HG03457 (cell line): ENCODE data around the gene ALG13.
"Not testable (repeated sequence)": the region's sequence is repeated elsewhere in the genome, so short reads cannot be mapped to it uniquely, and the experiment has no call there.

Experiments used
- ATAC-seq: cut with Tn5 transposase; IDR thresholded peaks from one replicate; pipeline ENCODE4 v1.9.1; 2021; ENCODE audit warnings: moderate number of reproducible peaks; ENCODE audit not compliant: unreplicated experiment

The ALG13 gene

GRCh38 chrX:111756486-111756885, 75.5 kb downstream of the ALG13 start:
- ATAC-seq: no peak

DNA sequence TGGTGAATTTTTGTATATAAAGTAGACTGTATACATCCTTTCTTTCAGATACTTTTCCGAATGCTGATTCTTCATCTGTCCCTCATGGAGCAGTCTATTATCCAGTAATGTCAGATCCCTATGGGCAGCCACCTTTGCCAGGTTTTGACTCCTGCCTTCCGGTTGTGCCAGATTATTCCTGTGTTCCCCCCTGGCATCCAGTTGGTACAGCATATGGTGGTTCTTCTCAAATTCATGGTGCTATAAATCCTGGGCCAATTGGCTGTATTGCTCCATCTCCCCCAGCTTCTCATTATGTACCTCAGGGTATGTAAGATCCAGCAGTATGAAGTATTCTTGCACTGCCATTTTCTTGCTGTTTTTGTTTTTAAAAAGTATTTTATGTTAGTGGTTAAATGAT, 78.7 kb downstream of the ALG13 start:
- no peak for ATAC-seq

GRCh38 chrX:111761578-111762135, 80.7 kb downstream of the ALG13 start:
- ATAC-seq: no peak

- no peak for ATAC-seq
Observed at GRCh38 chrX:111778591-111778990, 97.6 kb downstream of the ALG13 start.

GRCh38 chrX:111779582-111779981, 98.6 kb downstream of the ALG13 start:
- no peak for ATAC-seq

GRCh38 chrX:111784667-111785066, 103.7 kb downstream of the ALG13 start:
- ATAC-seq: no peak

GRCh38 chrX:111790054-111790453, 109.1 kb downstream of the ALG13 start:
- not testable (repeated sequence) for ATAC-seq
